ENCODE results near the gene PIGU.

Gene PIGU

DNA sequence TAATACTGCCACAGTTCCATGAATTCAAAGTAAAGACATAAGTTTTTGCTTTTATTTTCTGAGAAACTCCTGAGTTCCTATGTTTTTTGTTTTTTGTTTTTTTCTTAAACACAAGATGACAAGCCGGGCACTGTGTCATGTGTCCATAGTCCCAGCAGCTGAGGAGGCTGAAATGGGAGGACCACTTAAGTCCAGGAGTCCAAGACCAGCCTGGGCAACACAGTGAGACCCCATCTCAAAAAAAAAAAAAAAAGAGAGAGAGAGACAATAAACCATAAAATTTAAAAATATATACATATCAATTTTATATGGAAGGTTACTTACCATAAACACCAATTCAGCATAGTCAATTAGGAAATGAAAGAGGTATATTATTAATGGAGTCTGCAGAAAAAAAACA, 31.9 kb downstream of the PIGU start:
- Histone ChIP-seq H2AFZ (ENCODE audit: low read depth, low read length, severe bottlenecking) (no peak overlapping the region), H4K20me1 (ENCODE audit: low read depth, low read length) (no peaks in the 10 kb centered on the region), H3K4me3 (ENCODE audit: insufficient read depth, low read length, poor library complexity, severe bottlenecking) (no peak overlapping the region), H3K4me2 (ENCODE audit: low read depth, low read length, poor library complexity, severe bottlenecking) (no peak overlapping the region), H3K36me3 (ENCODE audit: low read length) (no peaks in the 10 kb centered on the region), H3K9me3 (ENCODE audit: insufficient read depth, low read length) (no peaks in the 10 kb centered on the region), H3F3A (ENCODE audit: insufficient read depth) (no peaks in the 10 kb centered on the region), H3K79me2 (ENCODE audit: insufficient read depth, low read length) (no peaks in the 10 kb centered on the region), H3K27ac (ENCODE audit: low read depth, low read length) (no peak overlapping the region), H3K27me3 (ENCODE audit: low read length) (no peaks in the 10 kb centered on the region), H3K9me2 (replicated peaks; ENCODE audit: insufficient read depth, low read length) (no peaks in the 10 kb centered on the region), H3K9ac (ENCODE audit: low read length) (no peak overlapping the region)
- no peak for TF ChIP-seq EZH2phosphoT487 (conservative IDR thresholded peaks at IDR 0.05; ENCODE audit: low read length)
- TF ChIP-seq, protein P1, sequence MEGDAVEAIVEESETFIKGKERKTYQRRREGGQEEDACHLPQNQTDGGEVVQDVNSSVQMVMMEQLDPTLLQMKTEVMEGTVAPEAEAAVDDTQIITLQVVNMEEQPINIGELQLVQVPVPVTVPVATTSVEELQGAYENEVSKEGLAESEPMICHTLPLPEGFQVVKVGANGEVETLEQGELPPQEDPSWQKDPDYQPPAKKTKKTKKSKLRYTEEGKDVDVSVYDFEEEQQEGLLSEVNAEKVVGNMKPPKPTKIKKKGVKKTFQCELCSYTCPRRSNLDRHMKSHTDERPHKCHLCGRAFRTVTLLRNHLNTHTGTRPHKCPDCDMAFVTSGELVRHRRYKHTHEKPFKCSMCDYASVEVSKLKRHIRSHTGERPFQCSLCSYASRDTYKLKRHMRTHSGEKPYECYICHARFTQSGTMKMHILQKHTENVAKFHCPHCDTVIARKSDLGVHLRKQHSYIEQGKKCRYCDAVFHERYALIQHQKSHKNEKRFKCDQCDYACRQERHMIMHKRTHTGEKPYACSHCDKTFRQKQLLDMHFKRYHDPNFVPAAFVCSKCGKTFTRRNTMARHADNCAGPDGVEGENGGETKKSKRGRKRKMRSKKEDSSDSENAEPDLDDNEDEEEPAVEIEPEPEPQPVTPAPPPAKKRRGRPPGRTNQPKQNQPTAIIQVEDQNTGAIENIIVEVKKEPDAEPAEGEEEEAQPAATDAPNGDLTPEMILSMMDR (IDR thresholded peaks at IDR 0.05; ENCODE audit: insufficient read depth, low read length, poor library complexity, severe bottlenecking): no peak

GRCh38 chr20:34644345-34644744, 32.5 kb downstream of the PIGU start:
- Histone ChIP-seq H3K27ac (ENCODE audit: low read depth, low read length) (no peak overlapping the region), H3K79me2 (ENCODE audit: insufficient read depth, low read length) (no peaks in the 10 kb centered on the region), H3K9me2 (replicated peaks; ENCODE audit: insufficient read depth, low read length) (no peaks in the 10 kb centered on the region), H3K36me3 (ENCODE audit: low read length) (no peaks in the 10 kb centered on the region), H3K4me3 (ENCODE audit: insufficient read depth, low read length, poor library complexity, severe bottlenecking) (no peak overlapping the region), H4K20me1 (ENCODE audit: low read depth, low read length) (no peaks in the 10 kb centered on the region), H3K4me2 (ENCODE audit: low read depth, low read length, poor library complexity, severe bottlenecking) (no peak overlapping the region), H3K9ac (ENCODE audit: low read length) (no peak overlapping the region), H2AFZ (ENCODE audit: low read depth, low read length, severe bottlenecking) (no peak overlapping the region), H3K9me3 (ENCODE audit: insufficient read depth, low read length) (no peaks in the 10 kb centered on the region), H3K27me3 (ENCODE audit: low read length) (no peaks in the 10 kb centered on the region), H3F3A (ENCODE audit: insufficient read depth) (no peaks in the 10 kb centered on the region)
- TF ChIP-seq, protein P1 (IDR thresholded peaks at IDR 0.05; ENCODE audit: insufficient read depth, low read length, poor library complexity, severe bottlenecking): no peak
- no peak for TF ChIP-seq EZH2phosphoT487 (conservative IDR thresholded peaks at IDR 0.05; ENCODE audit: low read length)

DNA sequence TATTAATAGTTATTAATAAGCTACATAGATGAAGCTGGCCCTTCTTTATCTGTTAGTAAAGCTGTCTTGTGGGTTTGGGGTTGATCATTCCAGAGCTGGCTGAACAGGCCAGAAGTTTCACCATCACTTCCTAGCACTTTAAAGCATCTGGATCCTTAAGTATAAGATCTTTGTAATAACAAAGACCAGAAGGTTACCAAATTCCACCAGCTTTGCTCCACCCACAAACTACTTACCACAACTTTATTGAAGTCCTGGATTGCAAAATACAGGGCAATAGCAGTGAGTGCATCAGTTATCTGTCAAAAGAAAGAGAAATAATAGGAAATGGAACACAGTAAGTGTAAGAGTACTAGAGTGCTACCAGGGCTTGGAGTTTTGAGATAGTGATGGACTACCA, 33.0 kb downstream of the PIGU start:
- no peaks in the 10 kb centered on the region for H3K9me3 ChIP-seq (ENCODE audit: insufficient read depth, low read length)
- H3K4me2 ChIP-seq (ENCODE audit: low read depth, low read length, poor library complexity, severe bottlenecking): no peak overlapping the region
- H2AFZ ChIP-seq (ENCODE audit: low read depth, low read length, severe bottlenecking): no peak overlapping the region
- no peaks in the 10 kb centered on the region for H3K36me3 ChIP-seq (ENCODE audit: low read length)
- no peaks in the 10 kb centered on the region for H3K79me2 ChIP-seq (ENCODE audit: insufficient read depth, low read length)
- H3K9me2 ChIP-seq (replicated peaks; ENCODE audit: insufficient read depth, low read length): no peaks in the 10 kb centered on the region
- H3K27ac ChIP-seq (ENCODE audit: low read depth, low read length): no peak overlapping the region
- H4K20me1 ChIP-seq (ENCODE audit: low read depth, low read length): no peaks in the 10 kb centered on the region
- H3K4me3 ChIP-seq (ENCODE audit: insufficient read depth, low read length, poor library complexity, severe bottlenecking): no peak overlapping the region
- no peaks in the 10 kb centered on the region for H3K27me3 ChIP-seq (ENCODE audit: low read length)
- H3K9ac ChIP-seq (ENCODE audit: low read length): no peak overlapping the region
- no peak for TF ChIP-seq EZH2phosphoT487 (conservative IDR thresholded peaks at IDR 0.05; ENCODE audit: low read length)
- TF ChIP-seq, protein P1 (IDR thresholded peaks at IDR 0.05; ENCODE audit: insufficient read depth, low read length, poor library complexity, severe bottlenecking): no peak
- H3F3A ChIP-seq (ENCODE audit: insufficient read depth): no peaks in the 10 kb centered on the region
